ENCODE measurements around the gene ARFGAP2.

Gene ARFGAP2

DNA sequence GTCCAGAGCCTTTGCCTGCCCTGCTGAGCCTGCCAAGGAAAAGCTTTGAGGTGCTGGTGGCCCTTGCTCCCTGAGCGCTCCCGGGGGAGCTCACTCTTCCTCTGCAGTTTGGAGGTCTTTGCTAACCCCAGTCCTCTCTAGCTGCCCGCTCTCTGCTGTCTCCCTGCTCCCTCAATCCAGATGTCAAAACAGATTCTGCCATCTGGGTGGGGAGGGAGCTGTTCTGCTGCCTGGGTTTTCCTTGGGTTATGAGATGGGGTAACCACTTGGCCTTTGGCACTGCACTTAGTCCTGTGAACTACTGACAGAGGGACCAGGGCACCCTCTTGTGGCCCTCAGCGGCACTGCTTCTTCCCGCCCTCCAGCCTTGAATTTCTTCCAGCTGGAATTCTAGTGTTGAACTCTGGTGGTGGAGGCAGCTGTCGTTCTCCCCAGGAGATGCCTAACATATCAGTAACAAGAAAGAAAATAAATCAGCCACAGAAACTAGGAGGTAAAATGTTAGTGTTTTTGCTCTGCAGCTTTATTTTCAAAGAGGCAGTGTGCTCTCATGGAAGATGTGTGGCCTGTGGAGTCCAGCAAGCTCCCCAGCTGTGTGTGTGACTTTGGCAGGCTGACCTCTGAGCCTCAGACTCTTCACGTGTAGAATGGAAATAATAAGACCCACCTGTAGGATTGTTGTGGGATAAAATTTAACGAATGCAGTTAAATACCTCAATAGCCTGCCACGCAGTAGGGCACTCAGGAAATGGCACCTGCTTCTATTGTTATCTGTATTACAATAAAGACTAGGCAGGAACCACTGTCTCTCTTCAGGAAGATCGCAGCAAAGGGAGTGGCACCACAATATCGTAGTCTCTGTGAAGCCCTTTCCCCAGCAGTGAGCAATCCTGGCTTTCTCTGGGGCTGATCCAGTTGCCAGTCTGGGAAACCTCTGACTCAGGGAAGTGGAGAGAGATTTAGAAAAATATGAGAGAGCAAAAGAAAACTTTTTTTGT lies 23.4 kb downstream of the ARFGAP2 start:
- CTCF ChIA-PET, result interaction anchor here (0.6 to 2.0 kb wide), 37 partner anchors 8 to 823 kb away, joined by 3 to 14 read pairs (median 4); partner anchors contain the start of genes CSTPP1 and LRP4
- TF ChIP-seq, protein P1, sequence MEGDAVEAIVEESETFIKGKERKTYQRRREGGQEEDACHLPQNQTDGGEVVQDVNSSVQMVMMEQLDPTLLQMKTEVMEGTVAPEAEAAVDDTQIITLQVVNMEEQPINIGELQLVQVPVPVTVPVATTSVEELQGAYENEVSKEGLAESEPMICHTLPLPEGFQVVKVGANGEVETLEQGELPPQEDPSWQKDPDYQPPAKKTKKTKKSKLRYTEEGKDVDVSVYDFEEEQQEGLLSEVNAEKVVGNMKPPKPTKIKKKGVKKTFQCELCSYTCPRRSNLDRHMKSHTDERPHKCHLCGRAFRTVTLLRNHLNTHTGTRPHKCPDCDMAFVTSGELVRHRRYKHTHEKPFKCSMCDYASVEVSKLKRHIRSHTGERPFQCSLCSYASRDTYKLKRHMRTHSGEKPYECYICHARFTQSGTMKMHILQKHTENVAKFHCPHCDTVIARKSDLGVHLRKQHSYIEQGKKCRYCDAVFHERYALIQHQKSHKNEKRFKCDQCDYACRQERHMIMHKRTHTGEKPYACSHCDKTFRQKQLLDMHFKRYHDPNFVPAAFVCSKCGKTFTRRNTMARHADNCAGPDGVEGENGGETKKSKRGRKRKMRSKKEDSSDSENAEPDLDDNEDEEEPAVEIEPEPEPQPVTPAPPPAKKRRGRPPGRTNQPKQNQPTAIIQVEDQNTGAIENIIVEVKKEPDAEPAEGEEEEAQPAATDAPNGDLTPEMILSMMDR (conservative IDR thresholded peaks at IDR 0.05; ENCODE audit: low read depth), result peak; percentile 97
- POLR2A ChIA-PET (ENCODE audit: low non-redundant PET), result no interaction called here
- peak overlapping the region; percentile 17; the same call in 1 of the 2 replicates for H3K27ac ChIP-seq
- peak; percentile 82 for DNase-seq (ENCODE audit: low spot score)

DNA sequence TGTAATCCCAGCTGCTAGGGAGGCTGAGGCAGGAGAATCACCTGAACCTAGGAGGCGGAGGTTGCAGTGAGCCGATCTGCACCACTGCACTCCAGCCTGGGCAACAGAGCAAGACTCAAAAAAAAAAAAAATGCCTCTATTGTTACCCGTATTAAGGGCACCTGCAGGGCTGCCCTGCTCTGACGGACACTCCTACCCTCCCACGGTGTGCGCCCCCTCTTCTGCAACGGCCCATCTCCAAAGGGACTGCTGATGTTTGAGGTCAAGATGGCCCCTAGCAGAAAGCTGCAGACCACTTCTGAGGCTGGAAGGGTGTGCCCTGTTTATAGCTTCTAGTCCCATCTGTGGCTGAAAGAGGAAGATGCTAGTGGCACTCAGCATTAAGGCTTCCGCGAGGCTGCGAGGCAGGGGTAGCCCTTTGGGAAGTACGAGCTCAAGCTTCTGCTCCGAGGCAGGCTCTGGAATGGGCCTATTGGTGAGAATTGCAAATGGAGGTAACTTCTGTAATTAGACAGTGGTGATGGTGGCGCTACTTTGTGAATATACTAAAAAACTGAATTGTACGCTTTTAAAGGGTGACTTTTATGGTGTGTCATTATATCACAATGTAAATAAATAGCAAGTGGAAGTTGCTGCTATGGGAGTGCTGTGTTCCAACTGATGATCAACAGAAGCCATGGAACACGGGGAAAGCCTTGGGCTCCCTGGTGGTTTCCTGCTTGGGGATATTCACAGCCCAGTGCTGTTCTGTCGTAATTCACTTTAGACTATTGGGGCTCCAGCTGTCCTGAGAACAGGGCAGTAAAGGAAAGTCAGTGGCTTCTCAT lies 24.3 kb downstream of the ARFGAP2 start:
- ChIA-PET CTCF (interaction anchor here (0.6 to 2.0 kb wide), 29 partner anchors 8 to 822 kb away, joined by 3 to 14 read pairs (median 5); partner anchors contain the start of gene CSTPP1), POLR2A (ENCODE audit: low non-redundant PET) (no interaction called here)
- TF ChIP-seq, protein P1 (conservative IDR thresholded peaks at IDR 0.05; ENCODE audit: low read depth), result no peak
- peak overlapping the region; percentile 17; the same call in 1 of the 2 replicates for H3K27ac ChIP-seq
- no peak for DNase-seq (ENCODE audit: low spot score)

DNA sequence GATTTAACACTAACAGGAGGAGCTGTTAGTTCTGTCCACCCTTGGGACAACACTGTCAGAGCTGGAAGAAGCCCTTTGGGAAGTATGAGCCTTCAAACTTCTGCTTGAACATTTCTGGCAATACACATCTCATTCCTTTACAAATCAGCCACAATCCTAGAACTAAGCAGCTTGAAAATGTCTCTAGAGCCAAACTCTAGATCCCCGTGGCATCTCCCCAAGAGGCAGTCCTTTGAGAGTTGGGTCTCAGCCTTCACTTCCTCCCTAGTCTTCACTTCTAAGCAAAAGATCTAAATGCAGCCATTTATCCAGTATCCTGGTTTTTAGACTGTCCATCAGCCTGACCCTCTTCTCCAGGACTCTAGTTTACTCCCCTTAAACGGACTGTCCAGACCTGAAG lies 26.9 kb downstream of the ARFGAP2 start:
- no peak overlapping the region for H3K27ac ChIP-seq
- CTCF ChIA-PET, result interaction anchor here (0.7 kb wide), 1 partner anchor 10 kb away, joined by 3 read pairs; no protein-coding TSS in a partner anchor
- TF ChIP-seq, protein P1 (conservative IDR thresholded peaks at IDR 0.05; ENCODE audit: low read depth), result no peak
- no peak for DNase-seq (ENCODE audit: low spot score)
- POLR2A ChIA-PET (ENCODE audit: low non-redundant PET), result no interaction called here

DNA sequence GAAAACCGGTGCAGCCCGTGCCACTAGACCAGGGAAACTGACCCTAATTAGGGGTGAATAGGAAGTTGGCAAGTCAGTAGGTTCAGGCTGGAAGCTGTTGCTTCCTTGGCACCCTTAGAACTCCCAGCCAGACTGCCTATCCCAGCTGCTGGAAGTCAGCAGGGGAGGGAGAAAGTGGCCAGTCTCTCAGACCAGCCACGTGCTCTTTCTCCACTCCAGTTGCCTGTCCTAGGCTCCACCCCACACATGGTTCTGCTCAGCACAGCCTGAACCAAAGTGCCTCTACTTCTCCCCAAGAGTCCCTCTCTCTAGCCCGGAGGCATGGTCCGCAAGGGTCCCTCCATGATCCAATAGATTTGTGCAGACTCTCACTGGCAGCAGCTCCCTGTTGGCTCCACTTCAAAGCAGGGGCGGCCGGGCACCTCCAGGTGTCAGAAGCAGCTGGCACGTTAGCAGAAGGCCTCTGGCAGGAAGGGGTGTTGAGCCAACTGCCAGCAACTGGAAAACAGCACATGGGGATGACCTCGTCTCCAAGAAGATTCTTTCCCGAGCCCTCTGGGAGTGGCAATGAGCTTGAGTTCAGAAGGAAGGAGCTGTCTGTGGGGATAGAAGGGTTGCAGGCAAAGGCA lies 27.7 kb downstream of the ARFGAP2 start:
- CTCF ChIA-PET, result no interaction called here
- 0 out of 2 replicates have a peak overlapping the region, but pooled peaks have one; percentile 13 for H3K27ac ChIP-seq
- DNase-seq (ENCODE audit: low spot score), result no peak
- TF ChIP-seq, protein P1 (conservative IDR thresholded peaks at IDR 0.05; ENCODE audit: low read depth), result no peak
- POLR2A ChIA-PET (ENCODE audit: low non-redundant PET), result no interaction called here

DNA sequence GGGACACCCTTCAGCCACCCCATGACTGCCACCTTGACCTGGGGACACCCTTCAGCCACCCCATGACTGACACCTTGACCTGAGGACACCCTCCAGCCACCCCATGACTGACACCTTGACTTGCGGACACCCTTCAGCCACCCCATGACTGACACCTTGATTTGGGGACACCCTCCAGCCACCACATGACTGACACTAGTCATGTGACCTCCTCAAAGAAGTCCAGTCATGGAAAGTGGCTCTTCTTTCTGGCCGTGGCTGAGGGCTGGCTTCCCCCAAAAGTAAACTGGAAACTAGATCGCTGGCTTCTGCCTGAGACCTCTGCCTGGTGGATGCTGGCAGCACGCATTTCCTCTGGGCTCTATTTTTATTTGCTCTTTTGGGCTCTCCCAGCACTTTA lies 28.4 kb downstream of the ARFGAP2 start:
- TF ChIP-seq, protein P1 (conservative IDR thresholded peaks at IDR 0.05; ENCODE audit: low read depth), result no peak
- H3K27ac ChIP-seq, result no peak overlapping the region
- CTCF ChIA-PET, result no interaction called here
- POLR2A ChIA-PET (ENCODE audit: low non-redundant PET), result no interaction called here
- DNase-seq (ENCODE audit: low spot score), result no peak

DNA sequence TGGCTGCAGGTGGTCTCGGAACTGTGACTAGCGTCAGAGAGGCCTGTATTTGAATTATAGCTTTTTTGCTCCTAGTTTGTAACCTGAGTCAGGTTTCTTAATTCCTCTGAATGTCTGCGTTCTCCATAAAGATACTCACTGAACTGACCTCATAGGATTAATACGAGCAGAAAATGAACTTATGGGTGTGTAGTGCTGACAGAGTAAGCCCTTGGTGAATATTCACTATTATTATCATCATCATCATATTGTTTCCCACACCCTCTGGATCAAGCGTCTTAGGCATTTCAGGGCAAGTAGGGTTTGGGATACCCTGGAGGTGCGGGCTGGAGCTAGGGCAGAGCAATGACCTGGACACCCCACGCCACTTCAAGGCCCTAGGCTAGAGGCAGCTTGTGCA lies 29.0 kb downstream of the ARFGAP2 start:
- CTCF ChIA-PET, result no interaction called here
- no peak overlapping the region for H3K27ac ChIP-seq
- TF ChIP-seq, protein P1 (conservative IDR thresholded peaks at IDR 0.05; ENCODE audit: low read depth), result no peak
- POLR2A ChIA-PET (ENCODE audit: low non-redundant PET), result no interaction called here
- no peak for DNase-seq (ENCODE audit: low spot score)
